HG03469 (cell line): ENCODE measurements around the gene MAP3K8.

Source experiments
- ATAC-seq: cut with Tn5 transposase; IDR thresholded peaks from one replicate; pipeline ENCODE4 v1.9.1; 2021; ENCODE audit warnings: mild to moderate bottlenecking, moderate library complexity, moderate number of reproducible peaks; ENCODE audit not compliant: unreplicated experiment

Gene MAP3K8

GRCh38 chr10:30488316-30488715, 54.3 kb downstream of the MAP3K8 start:
- no peak for ATAC-seq

GRCh38 chr10:30489346-30489745, 55.4 kb downstream of the MAP3K8 start:
- ATAC-seq = no peak

GRCh38 chr10:30490289-30491000, 56.5 kb downstream of the MAP3K8 start:
- no peak for ATAC-seq

- no peak for ATAC-seq
Measured at GRCh38 chr10:30491204-30491915, 57.4 kb downstream of the MAP3K8 start.

- no peak for ATAC-seq
Measured at GRCh38 chr10:30491916-30492515, 58.0 kb downstream of the MAP3K8 start.

GRCh38 chr10:30493609-30494530, 59.9 kb downstream of the MAP3K8 start:
- ATAC-seq = no peak

- ATAC-seq = no peak
Measured at GRCh38 chr10:30494558-30494957, 60.6 kb downstream of the MAP3K8 start.

GRCh38 chr10:30495687-30496086, 61.7 kb downstream of the MAP3K8 start:
- no peak for ATAC-seq

GRCh38 chr10:30499816-30500215, 65.8 kb downstream of the MAP3K8 start:
- ATAC-seq = no peak

- no peak for ATAC-seq
Measured at GRCh38 chr10:30500534-30500933, 66.5 kb downstream of the MAP3K8 start.

- no peak for ATAC-seq
Measured at GRCh38 chr10:30500963-30501504, 67.0 kb downstream of the MAP3K8 start.

GRCh38 chr10:30502266-30503060, 68.5 kb downstream of the MAP3K8 start:
- ATAC-seq = peak; percentile 72

GRCh38 chr10:30503700-30504266, 69.8 kb downstream of the MAP3K8 start:
- no peak for ATAC-seq

- ATAC-seq = no peak
Measured at GRCh38 chr10:30505543-30506298, 71.7 kb downstream of the MAP3K8 start.

GRCh38 chr10:30509508-30509907, 75.5 kb downstream of the MAP3K8 start:
- ATAC-seq = no peak

GRCh38 chr10:30510184-30510931, 76.4 kb downstream of the MAP3K8 start:
- peak; percentile 71 for ATAC-seq

- ATAC-seq = peak; percentile 31
Measured at GRCh38 chr10:30510932-30511700, 77.1 kb downstream of the MAP3K8 start.
